HG02759 (cell line): Measurements from ENCODE around the gene PGA3.
"Not testable (repeated sequence)": the region's sequence is repeated elsewhere in the genome, so short reads cannot be mapped to it uniquely, and the experiment has no call there.

Experiments used
- ATAC-seq: cut with Tn5 transposase; IDR thresholded peaks from one replicate; pipeline ENCODE4 v1.9.1; 2021; ENCODE audit warnings: mild to moderate bottlenecking, moderate library complexity; ENCODE audit not compliant: unreplicated experiment

The PGA3 gene

DNA sequence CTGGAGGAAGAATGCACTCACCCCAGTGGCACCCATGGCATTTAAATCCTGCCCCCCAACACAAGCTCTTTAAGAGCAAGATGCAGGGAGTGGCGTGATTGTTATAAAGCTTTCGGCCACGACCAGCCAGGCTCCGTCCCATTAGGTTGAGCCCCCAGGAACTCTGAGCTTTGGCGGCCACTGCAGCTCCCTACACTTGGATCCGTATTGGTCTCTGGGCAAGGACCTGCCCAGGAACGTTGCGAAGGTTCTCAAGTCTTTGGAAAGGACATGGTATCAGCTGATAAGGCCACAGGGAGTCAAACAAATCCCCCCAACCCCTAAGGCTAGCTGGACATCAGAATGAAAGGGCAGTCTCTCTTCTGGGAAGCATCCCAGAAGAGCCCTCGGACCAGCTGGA is 32.7 kb upstream of the PGA3 start:
- no peak for ATAC-seq

DNA sequence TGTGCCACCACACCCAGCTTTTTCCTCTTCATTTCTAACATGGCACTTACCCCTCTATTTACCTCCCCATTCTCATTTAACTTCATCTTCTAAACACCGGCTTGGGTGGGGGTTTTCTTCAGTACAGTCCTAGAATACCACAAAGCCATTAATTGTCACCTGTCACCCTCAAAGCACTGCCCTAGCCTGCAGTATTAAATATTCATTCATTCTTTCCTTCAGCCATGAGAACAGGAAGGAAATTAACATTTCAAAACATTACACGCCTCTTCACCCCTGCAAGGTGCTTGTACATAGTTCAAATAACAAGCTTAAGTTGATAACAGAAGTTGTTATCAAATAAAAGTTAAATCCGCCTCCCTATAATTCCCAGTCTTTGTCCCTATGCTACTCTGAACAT is 31.4 kb upstream of the PGA3 start:
- ATAC-seq, result no peak

DNA sequence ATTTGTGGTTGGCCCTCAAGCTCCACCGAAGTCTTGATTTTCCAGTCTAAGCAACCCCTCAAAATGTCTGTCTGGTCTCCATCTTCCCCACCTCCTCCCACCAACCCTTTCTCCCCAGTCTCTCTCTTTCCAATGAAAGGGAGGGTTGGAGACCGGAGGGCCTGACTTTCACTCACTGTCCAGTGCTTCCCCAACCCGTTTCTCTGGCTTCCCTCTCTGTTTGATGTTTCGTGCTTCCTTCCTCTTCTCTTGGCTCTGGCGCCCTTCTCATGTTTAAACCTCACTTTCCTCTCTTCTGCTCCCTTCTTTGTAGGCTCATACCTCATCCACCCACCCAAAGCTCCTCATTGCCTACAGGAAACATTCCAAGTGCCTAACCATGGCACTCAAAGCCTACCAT is 31.0 kb upstream of the PGA3 start:
- no peak for ATAC-seq

DNA sequence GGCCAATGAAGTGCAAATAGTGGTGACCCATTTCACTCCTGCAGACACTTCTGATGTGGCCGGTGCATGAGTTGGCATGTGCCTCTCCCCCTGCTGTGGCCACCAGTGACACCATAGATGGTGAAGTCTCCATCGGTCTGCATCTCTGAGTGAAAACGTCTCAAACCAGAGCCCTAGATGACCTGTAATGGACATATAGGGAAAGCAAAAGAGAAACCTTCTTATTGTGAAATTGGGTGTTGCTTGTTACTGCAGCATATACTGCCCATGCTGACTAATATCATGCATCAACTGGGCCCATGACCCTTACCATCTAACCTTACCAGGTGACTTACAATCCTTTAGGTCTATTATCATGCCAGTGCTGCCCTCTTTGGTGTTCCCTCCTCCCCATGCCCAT is 30.4 kb upstream of the PGA3 start:
- ATAC-seq, result no peak

DNA sequence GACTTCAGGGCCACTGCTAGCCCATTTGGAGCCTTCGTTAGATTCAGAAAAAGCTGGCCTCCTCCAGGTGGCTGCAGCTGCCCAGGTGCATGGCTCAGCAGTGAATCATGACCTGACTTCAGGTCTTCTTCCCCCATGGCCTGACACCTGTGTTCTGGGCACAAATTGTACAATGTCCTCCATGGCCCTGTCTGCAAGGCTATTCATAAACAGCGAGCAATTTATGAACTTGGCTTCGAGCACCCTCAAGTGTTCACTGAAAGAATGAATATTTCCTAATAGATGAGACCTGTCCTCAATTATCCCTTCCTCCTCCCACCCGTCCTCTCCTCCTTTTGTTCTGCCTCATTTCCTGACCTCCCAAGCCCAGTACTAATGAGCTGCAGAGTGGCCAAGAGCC is 29.9 kb upstream of the PGA3 start:
- no peak for ATAC-seq

DNA sequence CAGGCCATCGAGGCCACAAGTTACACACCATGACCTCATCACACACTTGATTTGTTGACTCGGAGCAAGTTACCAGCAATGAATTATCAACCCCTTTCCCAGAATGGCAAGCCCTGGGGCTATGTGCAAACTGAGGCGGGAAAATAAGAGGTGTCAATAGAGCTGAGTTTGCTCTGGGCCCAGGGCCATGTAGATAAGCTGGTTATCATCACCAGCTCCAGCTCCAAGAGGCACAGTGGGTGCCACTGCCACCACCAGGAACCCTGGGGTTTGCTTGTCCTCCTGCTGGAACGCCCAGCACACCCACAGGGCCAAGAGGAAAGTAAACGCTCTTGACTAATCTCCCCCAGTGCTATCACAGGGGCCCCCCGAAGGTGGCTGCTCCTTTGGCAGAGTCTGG is 29.0 kb upstream of the PGA3 start:
- ATAC-seq, result no peak

DNA sequence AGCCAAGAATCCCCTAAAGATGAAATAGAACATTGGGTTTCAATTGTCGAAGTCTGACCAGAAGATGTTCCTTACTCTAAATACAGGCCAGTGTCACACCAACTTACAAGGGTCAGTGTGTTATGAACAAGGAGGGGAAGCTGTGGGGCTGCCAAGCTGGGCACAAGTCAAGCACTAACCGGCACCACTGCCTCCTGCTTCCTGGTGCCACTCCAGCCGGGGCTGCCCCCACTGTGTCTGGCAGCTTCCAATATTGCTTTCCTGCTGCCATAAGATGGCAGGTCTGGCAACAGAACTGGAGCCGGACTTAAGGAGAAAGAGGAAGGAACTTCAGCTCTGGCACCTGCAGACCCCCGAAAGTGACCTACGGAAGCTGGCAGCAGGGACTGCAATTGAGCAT is 28.4 kb upstream of the PGA3 start:
- ATAC-seq, result no peak

DNA sequence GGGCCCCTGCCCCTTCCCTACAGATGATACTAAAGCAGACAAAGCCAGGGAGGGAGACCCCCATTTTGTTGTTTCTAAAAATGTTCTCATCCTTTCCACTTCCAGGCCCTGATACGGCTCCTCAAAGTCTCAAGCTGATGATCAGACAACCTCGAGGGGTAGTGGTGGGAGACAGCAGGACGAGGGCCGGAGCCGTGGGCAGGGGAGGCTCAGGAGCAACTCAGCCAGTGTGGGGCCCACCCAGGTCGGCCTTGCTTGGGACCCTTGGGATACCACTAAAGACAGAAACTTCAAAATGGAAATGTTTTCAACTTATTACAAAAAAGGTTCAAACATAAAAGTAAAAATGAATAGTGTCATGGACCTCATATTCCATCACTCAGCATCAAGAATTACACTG is 26.9 kb upstream of the PGA3 start:
- no peak for ATAC-seq

DNA sequence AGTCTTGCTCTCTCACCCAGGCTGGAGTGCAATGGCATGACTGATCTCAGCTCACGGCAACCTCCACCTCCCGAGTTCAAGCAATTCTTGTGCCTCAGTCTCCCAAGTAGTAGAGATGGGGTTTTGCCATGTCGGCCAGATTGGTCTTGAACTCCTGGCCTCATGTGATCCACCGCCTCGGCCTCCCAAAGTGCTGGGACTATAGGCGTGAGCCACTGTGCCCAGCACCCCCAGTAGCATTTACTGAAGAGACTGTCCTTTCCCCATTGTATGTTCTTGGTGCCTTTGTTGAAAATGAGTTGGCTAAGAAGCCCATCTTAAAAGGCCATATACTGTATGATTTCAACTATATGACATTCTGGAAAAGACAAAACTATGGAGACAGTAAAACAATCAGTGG is 23.1 kb upstream of the PGA3 start:
- ATAC-seq, result not testable (repeated sequence)

DNA sequence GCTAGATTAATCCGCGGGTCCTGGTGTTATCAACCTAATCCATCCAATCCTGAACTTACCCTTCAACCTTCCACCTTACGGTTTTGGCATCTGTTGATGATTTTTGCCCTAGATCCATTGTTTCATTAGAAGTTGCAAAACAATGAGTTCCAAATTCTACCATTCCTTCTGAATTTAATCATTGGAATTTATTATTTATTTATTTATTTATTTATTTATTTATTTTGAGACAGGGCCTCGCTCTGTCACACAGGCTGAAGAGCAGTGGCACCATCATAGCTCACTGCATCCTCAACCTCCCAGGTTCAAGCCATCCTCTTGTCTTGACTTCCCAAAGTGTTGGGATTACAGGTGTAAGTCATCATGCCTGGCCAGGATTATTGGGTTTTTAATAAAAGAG is 21.8 kb upstream of the PGA3 start:
- ATAC-seq, result no peak

DNA sequence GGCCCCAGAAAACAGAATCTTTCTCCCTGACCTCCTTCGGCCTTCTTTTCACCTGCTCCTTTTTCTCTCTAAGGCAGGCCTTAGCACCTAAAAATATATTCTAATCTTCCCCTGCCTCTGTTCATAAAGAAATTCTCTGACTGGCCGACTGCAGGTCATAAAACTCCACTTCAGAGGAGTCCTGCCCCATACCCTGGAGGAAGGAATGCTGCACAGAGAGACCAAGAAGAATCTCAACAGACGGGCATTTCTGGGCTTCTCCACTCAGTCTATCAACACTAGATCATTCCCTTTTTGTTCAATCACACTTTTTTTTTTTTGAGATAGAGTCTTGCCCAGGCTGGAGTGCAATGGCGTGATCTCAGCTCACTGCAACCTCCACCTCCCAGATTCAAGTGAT is 19.7 kb upstream of the PGA3 start:
- ATAC-seq, result no peak

DNA sequence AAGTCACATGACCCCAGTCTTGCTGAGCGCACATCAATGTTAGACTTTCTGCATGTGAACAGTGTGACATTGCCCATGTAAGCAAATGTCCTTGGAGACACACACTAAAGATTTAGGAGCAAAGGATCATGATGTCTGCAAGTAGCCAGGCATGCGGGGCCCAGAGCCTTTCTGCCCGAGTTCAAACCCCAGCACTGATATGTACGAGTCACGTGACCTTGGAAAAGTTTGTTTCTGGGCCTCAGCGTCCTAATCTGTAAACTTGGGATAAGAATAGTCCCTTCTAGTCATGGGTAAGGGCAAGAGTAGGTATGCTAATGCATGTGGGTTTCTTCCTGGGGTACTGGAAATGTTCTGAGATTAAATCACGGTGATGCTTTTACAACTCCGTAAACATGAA is 16.8 kb upstream of the PGA3 start:
- no peak for ATAC-seq

DNA sequence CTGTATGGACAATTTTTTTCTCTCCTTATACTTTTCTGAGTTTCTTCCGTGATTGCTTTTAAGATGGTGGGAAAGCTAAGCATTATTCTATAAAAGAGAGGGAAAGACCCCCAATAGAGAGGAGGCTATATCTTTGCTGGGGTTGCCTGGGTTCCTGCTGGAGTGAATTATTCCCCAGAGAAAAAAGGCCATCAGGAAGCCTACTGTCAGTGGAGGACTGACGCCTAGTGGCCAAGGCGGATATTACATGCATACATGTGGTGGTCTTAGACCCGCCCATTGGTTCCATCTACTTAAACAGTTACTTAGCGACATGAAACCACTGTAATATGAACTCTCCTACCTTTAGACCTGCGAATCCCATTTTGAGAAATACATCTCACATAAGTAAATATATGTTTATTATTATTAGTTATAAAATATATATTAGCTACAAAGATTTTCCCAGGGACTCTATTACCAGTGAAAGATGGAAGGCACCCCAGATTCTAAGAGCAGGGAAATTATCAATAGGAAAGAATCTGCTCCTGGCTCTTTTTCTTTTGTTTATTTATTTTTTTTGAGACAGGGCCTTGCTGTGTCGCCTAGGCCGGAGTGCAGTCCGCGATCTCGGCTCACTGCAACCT is 15.7 kb upstream of the PGA3 start:
- ATAC-seq, result no peak

DNA sequence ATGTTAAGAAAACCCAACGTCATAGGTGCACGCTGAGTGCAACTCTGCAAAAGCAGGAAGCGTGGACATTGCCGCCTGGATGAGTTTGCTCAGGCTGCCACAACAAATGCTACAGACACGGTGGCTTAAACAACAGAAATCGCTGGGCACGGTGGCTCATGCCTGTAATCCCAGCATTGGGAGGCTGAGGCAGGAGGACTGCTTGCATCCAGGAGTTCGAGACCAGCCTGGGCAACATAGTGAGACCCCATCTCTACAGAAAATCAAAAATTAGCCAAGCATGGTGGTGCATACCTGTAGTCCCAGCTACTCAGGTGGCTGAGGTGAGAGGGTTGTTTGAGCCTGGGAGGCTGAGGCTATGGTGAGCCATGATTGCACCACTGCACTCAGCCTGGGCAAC is 13.4 kb upstream of the PGA3 start:
- no peak for ATAC-seq

DNA sequence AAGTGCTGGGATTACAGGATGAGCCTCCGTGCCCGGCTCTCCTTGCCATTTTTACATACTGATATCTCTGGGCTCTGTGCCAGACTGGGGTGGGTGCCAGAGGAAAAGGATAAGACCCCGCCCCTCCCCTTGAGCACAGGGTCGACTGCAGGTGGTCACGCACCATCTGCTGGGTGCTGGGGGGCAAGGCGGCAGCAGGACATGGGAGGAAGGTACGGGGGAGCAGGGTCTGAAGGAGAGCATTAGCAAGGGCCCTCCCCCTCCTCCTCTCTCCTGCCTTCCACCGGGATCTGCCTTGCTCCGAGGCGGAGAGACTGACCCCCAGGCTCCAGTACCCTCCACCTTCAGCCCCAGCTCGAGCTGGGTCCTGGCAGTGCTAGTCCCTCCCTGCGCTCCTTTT is 9.7 kb upstream of the PGA3 start:
- no peak for ATAC-seq

DNA sequence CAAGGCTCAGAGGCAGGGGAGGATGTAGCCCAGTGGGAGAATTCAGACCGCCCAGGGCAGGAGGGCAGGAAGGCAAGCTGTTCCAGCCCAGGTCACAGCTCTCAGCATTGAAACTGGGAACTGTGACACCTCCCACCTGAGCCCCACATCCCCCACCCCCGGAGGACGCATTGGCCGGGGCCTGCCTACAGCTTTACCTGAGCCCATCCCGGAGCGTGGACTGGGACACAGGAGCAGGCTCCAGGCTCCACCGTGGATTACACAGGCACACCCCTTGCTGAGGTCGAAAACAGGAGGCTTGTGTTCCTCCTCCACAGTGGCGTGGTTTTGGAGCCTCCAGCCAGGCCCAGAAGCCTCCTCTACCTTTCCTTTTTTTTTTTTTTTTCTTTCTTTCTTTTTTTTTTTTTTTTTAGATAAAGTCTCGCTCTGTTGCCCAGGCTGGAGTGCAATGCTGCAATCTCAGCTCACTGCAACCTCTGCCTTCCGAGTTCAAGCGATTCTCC is 9.1 kb upstream of the PGA3 start:
- no peak for ATAC-seq

DNA sequence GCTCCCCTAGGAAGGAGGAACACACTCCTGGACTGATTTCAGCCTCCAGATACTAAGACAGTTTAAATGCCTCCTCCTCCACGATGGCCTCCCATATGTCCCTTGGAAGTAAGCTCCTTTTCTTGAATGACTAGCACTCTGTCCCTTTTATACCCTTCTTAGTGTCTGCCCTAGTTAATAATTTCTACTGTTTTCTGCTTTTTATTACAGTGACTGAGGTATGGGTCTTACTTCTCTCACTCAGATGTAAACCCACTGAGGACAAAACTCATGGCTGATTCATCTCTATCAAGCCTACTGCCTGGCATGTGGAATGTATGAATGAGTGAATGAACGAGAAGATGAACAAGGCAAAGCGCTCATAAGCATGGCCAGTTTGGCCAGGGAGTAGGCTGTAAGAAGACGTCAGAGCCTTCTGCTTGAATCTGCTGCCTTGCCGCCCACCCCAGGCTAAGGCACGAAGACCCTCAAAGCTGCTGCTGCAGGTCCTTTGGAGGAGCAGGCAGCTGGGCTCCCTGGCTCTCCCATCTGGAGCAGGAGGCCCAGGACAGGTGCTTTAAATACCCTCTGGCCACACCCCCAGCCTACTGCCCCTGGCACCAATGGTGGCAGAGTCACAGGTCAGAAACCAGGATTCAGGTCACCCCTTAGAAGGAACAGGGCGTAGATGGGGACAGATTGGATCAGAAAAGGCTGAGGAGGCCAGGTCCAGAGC is 8.2 kb upstream of the PGA3 start:
- no peak for ATAC-seq

DNA sequence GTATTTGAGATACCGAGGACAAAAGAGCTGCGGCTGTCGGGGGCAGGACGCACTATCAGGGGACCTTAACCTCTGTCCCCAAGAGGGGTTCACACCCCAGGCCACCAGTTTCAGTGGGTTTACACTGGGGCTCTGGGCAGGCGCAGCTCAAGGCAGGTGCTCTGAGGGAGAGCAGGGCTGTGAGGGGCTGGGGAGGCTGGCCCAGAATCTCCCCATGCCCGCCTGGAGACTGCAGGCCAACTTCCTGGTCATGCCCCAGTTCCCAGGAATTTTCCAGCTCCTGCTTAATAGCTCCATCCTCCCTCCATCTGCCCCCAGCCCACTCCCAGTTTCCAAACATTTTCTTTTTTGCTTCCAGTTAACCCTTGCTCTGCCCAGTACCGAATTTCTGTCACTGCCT is 7.6 kb upstream of the PGA3 start:
- no peak for ATAC-seq

DNA sequence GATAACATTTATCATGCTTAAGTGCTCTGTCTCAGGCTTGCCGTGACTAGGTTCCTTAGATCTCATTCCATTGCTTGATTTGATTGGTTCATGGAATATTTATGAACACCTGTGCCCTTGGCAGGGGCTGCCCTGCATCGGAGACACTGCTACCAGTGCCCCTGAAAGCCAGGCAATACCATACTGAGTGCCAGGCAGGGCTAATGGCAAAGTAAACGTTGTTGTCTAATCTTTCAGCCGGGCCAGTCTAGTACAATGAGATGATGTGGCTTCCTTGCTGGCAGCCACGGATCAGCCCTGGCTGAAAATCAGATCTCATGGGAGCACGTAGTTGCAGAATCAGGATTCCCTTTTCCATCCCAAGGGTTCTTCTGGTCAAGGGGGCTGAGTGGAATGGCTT is 5.0 kb upstream of the PGA3 start:
- no peak for ATAC-seq

DNA sequence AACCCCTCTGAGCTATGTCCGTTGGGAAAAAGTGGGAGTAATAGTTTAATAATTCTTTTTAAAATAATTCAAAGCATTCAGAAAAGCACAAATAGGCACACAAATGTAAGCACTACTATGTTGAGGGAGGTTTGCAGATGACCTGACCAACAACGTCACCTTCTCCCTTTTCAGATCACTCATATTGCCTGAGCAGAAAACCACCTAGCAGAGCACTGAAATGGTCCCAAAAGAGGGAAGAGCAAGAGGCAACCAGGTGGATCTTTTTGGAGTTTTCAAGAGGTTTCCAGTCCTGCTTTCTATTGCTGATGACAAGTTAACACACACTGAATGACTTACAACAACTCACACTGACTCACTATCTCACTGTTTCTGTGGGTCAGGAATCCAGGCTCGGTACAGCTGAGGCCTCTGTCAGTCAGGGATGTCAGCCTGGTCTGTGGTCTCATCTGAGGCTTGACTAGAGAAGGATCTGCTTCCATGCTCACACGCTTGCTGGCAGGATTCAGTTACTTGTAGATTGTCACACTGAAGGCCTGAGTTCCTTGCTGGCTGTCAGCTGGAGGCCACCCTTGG is 4.3 kb upstream of the PGA3 start:
- ATAC-seq, result no peak

DNA sequence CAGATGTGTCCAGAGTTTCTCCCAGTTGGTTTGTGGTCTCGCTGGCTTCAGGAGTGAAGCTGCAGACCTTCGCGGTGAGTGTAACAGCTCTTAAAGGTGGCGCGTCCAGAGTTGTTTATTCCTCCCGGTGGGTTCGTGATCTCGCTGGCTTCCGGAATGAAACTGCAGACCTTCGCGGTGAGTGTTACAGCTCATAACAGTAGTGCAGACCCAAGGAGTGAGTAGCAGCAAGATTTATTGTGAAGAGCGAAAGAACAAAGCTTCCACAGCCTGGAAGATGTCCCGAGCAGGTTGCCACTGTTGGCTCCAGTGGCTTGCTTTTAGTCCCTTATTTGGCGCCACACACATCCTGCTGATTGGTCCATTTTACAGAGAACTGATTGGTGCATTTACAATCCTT is 1.8 kb upstream of the PGA3 start:
- ATAC-seq, result no peak

DNA sequence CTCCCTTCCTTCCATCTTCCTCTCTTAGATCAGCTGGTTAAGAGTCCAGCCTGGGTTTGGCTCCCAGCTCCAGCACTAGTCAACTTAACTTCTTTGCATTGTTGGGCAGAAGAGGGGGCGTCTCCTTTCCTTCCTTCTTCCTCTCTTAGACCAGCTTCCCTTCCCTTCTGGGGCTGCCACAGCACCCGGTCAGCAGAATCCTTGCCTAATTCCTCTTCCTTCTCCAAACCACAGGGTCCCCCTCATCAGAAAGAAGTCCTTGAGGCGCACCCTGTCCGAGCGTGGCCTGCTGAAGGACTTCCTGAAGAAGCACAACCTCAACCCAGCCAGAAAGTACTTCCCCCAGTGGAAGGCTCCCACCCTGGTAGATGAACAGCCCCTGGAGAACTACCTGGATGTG is 558 bp downstream of the PGA3 start:
- ATAC-seq, result not testable (repeated sequence)
